Pancreas (tissue), 10 donors: ENCODE results near the gene ZNF627. TPM values are rescaled to one million over a fixed set of nuclear protein-coding genes. Genes with fewer than 3 reads are reported as not detected.
A peak's percentile ranks its signal among the peaks of the same experiment; 100 is the strongest.
"Not testable (repeated sequence)": the region's sequence is repeated elsewhere in the genome, so short reads cannot be mapped to it uniquely, and the experiment has no call there.

Experiments
- ATAC-seq, 4 donors: fragments of 200-7000 bp; cut with Tn5 transposase; one replicate each; pipeline versions ENCODE4 v1.8.0 to v1.9.1; 2020; ENCODE audit warnings: mild to moderate bottlenecking in 4 of 4, moderate library complexity in 4 of 4
- DNase-seq, 6 donors: peaks; one replicate each; pipeline ENCODE4 v3.0.0-alpha.2; 2020
- FAIRE-seq: peaks from 2 replicates; lab custom pipeline; 2012; peaks lifted over from hg19 to GRCh38; lab: Jason Lieb, UNC
- H3K27ac ChIP-seq, 4 donors: fragments of 200-600 bp; sonication (generic); 1 replicate in 3 of 4; 2 replicates in 1 of 4; pipeline versions ENCODE4 v1.5.0 to v1.8.0; 2020
- H3K27me3 ChIP-seq, 4 donors: fragments of 200-600 bp; one replicate each; pipeline ENCODE4 v1.8.0; 2021
- H3K36me3 ChIP-seq, 3 donors: fragments of 200-600 bp; sonication (generic) in 1 of 3; one replicate each; pipeline versions ENCODE4 v1.5.0 to v1.8.0; 2020 to 2021
- H3K4me1 ChIP-seq, 3 donors: fragments of 200-600 bp; one replicate each; pipeline ENCODE4 v1.8.0; 2021
- H3K4me3 ChIP-seq, 4 donors: fragments of 200-600 bp; sonication (generic) in 2 of 4; one replicate each; pipeline versions ENCODE4 v1.5.0 to v1.8.0; 2020 to 2021
- H3K9me3 ChIP-seq, 4 donors: fragments of 200-600 bp; one replicate each; pipeline ENCODE4 v1.8.0; 2021
- WGBS, 2 donors: extraction: QIAGEN DNeasy Blood & Tissue Kit; methylation state at CpG; one replicate each; pipeline ENCODE4 v1.1.7; 2013; 5-methylcytosine and 5-hydroxymethylcytosine counted together
- intact Hi-C, 3 donors: fragments of 100-400 bp; cut with DNase I; formaldehyde crosslinking; loops; one replicate each; pipeline versions ENCODE4 v1.11.1 to v1.14.2; 2022
- polyA plus RNA-seq, 2 donors: library from polyadenylated mRNA; stranded (reverse); fragments of 200-250 nt; gene quantifications; one replicate each; pipeline ENCODE4 v1.2.3, GENCODE V29; 2013
- total RNA-seq, 6 donors: library from RNA; stranded (reverse); fragmentation: NEBNext Ultra II Directional in 4 of 6; extraction: Animal tissue kit (Norgen Biotek cat#: 25700) in 4 of 6; gene quantifications; one replicate each; pipeline versions ENCODE4 v1.2.1 to v1.2.4, GENCODE V29; 2021 to 2023
- TF ChIP-seq, protein P1 (sequence below), 4 donors: fragments of 200-600 bp; sonication (generic) in 3 of 4; IDR thresholded peaks; one replicate each; pipeline versions ENCODE4 v1.5.0 to v1.8.0; 2021; ENCODE audit warnings: antibody characterized with exemption in 4 of 4
- donor health status: healthy with polysubstance abuse.
- donor health status: DM: no; HTN: no; CAD: no; lungs with moderate emphysema.
- donor health status: DM: no; HTN: no; CAD: no.
- donor health status: control.
- donor health status: control.
- donor health status: Bipolar disorder and iron deficiency.
- donor health status: DM: yes; HTN: yes; CAD: no.
- donor health status: DM: no; HTN: no; CAD: no.
- donor health status: DM: no; HTN: no; CAD: no.
- donor health status: DM: yes; HTN: yes; CAD: no.

The ZNF627 gene
- total and polyA plus RNA-seq, 8 donors: 4.4 to 8.5 (median 5.8) TPM

GRCh38 chr19:11596156-11596555 is 1.1 kb upstream of the ZNF627 start:
- Histone ChIP-seq H3K27ac (no peak overlapping the region), H3K36me3 (no peaks in the 10 kb centered on the region), H3K4me1 (peaks cover 4 to 14% (median 7%) of the 10 kb centered on the region in 3 donors), H3K27me3 (no peaks in the 10 kb centered on the region), H3K9me3 (no peaks in the 10 kb centered on the region), H3K4me3 (no peak overlapping the region)
- DNase-seq (no peak), FAIRE-seq (no peak), ATAC-seq (no peak)
- TF ChIP-seq, protein P1, sequence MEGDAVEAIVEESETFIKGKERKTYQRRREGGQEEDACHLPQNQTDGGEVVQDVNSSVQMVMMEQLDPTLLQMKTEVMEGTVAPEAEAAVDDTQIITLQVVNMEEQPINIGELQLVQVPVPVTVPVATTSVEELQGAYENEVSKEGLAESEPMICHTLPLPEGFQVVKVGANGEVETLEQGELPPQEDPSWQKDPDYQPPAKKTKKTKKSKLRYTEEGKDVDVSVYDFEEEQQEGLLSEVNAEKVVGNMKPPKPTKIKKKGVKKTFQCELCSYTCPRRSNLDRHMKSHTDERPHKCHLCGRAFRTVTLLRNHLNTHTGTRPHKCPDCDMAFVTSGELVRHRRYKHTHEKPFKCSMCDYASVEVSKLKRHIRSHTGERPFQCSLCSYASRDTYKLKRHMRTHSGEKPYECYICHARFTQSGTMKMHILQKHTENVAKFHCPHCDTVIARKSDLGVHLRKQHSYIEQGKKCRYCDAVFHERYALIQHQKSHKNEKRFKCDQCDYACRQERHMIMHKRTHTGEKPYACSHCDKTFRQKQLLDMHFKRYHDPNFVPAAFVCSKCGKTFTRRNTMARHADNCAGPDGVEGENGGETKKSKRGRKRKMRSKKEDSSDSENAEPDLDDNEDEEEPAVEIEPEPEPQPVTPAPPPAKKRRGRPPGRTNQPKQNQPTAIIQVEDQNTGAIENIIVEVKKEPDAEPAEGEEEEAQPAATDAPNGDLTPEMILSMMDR (IDR thresholded peaks at IDR 0.05): no peak
- WGBS, 2 donors: 82 to 87% methylated on average over 10 of the region's 10 CpGs
- intact Hi-C loops: no loop called here

DNA sequence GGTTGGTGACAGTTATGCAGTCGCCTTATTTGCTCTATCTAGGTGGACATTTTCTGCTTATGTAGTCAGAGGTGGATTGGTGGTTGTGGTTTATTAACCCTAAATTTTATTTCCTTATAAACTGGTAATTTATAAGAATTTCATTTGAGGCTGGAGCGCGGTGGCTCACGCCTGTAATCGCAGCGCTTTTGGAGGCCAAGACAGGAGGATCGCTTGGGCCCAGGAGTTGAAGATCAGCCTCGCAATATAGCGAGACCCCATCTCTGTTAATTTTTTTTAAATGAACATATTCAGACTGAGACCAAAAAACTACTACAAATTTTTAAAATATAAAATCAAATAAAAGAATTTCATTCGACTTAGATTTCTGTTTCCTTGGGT is 810 bp downstream of the ZNF627 start:
- ATAC-seq (no peak), DNase-seq (no peak), FAIRE-seq (no peak)
- 61 to 63% methylated on average over 10 of the region's 10 CpGs for WGBS, 2 donors
- no peaks in the 10 kb centered on the region for H3K9me3 ChIP-seq
- no peaks in the 10 kb centered on the region for H3K36me3 ChIP-seq
- peaks cover 4 to 14% (median 7%) of the 10 kb centered on the region in 3 donors for H3K4me1 ChIP-seq
- TF ChIP-seq, protein P1 (IDR thresholded peaks at IDR 0.05): no peak
- peak overlapping the region in 3 of 4 donors; percentile 82 to 97 (median 96) for H3K27ac ChIP-seq
- H3K4me3 ChIP-seq: peak overlapping the region; percentile 72 to 98 (median 88)
- H3K27me3 ChIP-seq: no peaks in the 10 kb centered on the region
- intact Hi-C loops: no loop called here

GRCh38 chr19:11598746-11599145 is 1.5 kb downstream of the ZNF627 start:
- DNase-seq: no peak
- TF ChIP-seq, protein P1 (IDR thresholded peaks at IDR 0.05): no peak
- ATAC-seq: no peak
- H3K36me3 ChIP-seq: no peaks in the 10 kb centered on the region
- H3K27ac ChIP-seq: no peak overlapping the region
- WGBS, 2 donors: 89 to 95% methylated on average over 2 of the region's 2 CpGs
- no peaks in the 10 kb centered on the region for H3K9me3 ChIP-seq
- intact Hi-C loops: no loop called here
- no peaks in the 10 kb centered on the region for H3K27me3 ChIP-seq
- peak overlapping the region in 2 of 4 donors; percentile 72 to 98 for H3K4me3 ChIP-seq
- H3K4me1 ChIP-seq: peaks cover 4 to 14% (median 7%) of the 10 kb centered on the region in 3 donors
- no peak for FAIRE-seq

DNA sequence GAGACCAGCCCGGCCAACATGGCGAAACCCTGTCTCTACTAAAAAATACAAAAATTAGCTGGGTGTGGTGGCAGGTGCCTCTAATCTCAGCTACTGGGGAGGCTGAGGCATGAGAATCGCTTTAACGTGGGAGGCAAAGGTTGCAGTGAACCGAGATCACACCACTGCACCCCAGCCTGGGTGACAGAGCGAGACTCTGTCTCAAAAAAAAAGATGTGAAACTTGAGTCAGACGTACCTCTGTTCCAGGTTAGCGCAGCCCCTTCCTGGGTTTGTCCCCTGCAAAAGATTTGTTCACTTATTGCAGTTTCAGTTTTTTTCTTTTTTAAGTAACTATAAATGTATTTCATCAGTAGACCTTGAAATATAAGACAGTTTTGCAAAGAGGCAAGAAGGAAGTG is 2.4 kb downstream of the ZNF627 start:
- H3K36me3 ChIP-seq, H3K4me3 ChIP-seq, H3K27ac ChIP-seq, H3K27me3 ChIP-seq, DNase-seq, FAIRE-seq, intact Hi-C loops, H3K9me3 ChIP-seq, ATAC-seq: not testable (repeated sequence)
- WGBS, 2 donors: 96 to 97% methylated on average over 8 of the region's 8 CpGs
- H3K4me1 ChIP-seq: peaks cover 4 to 14% (median 7%) of the 10 kb centered on the region in 3 donors

GRCh38 chr19:11606484-11606883 is 9.2 kb downstream of the ZNF627 start:
- intact Hi-C loops: no loop called here
- no peak for ATAC-seq
- TF ChIP-seq, protein P1 (IDR thresholded peaks at IDR 0.05): no peak

More at GRCh38 chr19:11606484-11606883, 9.2 kb downstream of the ZNF627 start:
- H3K4me1 ChIP-seq: no peaks in the 10 kb centered on the region
- H3K36me3 ChIP-seq: no peaks in the 10 kb centered on the region
- 99% methylated on average over 8 of the region's 8 CpGs for WGBS, 2 donors
- FAIRE-seq (no peak), DNase-seq (no peak)
- no peak overlapping the region for H3K4me3 ChIP-seq
- H3K9me3 ChIP-seq: no peaks in the 10 kb centered on the region
- no peak overlapping the region for H3K27ac ChIP-seq
- H3K27me3 ChIP-seq: no peaks in the 10 kb centered on the region
